Panc1 (cell line): ENCODE measurements around the gene COL16A1.

Source experiments
- POLR2AphosphoS5 ChIP-seq: IDR thresholded peaks from 2 replicates; pipeline ENCODE4 v1.6.1; 2012; ENCODE audit warnings: mild to moderate bottlenecking, low read depth, low read length, moderate library complexity
- SIN3A ChIP-seq: IDR thresholded peaks from 2 replicates; pipeline ENCODE4 v1.6.1; 2012; ENCODE audit warnings: low read depth, mild to moderate bottlenecking, low read length, moderate library complexity, borderline replicate concordance; ENCODE audit not compliant: insufficient read depth
- TCF7L2 ChIP-seq: IDR thresholded peaks from 2 replicates; pipeline ENCODE4 v1.6.1; 2011; ENCODE audit warnings: mild to moderate bottlenecking, low read depth, low read length, inconsistent platforms
- TF ChIP-seq, protein P1 (sequence below): fragments of 450-650 bp; IDR thresholded peaks from 2 replicates; pipeline ENCODE4 v1.5.1; 2017; ENCODE audit warnings: mild to moderate bottlenecking
- TF ChIP-seq, protein P2 (sequence below), 2 experiments: IDR thresholded peaks; 2 replicates each; pipeline ENCODE4 v1.6.1; 2011 to 2012; ENCODE audit warnings: low read depth in 2 of 2, control low read depth in 1 of 2, low read length in 1 of 2, mild to moderate bottlenecking in 1 of 2, moderate library complexity in 1 of 2; ENCODE audit not compliant: insufficient read depth in 1 of 2

DNA sequence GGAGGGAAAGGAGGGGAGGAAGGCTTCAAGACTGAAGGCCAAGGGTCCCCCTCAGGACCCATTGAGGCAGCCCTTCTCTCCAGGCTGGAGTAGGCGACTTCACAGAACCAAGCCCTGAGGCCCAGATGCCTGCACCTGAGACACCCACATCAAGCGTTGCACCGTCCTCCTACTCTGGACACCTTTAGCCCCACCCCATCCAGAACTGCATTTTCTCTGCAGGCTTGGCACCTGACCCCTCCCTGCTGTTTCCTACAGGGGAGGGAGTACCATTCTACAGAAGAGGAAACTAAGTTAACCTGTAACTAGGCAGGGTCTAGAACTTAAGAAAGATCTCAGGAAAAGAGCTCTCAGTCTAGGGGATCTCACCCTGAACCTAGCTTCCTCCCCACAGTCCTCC is 71.2 kb downstream of the COL16A1 start:
- TF ChIP-seq, protein P1, sequence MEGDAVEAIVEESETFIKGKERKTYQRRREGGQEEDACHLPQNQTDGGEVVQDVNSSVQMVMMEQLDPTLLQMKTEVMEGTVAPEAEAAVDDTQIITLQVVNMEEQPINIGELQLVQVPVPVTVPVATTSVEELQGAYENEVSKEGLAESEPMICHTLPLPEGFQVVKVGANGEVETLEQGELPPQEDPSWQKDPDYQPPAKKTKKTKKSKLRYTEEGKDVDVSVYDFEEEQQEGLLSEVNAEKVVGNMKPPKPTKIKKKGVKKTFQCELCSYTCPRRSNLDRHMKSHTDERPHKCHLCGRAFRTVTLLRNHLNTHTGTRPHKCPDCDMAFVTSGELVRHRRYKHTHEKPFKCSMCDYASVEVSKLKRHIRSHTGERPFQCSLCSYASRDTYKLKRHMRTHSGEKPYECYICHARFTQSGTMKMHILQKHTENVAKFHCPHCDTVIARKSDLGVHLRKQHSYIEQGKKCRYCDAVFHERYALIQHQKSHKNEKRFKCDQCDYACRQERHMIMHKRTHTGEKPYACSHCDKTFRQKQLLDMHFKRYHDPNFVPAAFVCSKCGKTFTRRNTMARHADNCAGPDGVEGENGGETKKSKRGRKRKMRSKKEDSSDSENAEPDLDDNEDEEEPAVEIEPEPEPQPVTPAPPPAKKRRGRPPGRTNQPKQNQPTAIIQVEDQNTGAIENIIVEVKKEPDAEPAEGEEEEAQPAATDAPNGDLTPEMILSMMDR: no peak
- TF ChIP-seq SIN3A: no peak
- TF ChIP-seq, protein P2, sequence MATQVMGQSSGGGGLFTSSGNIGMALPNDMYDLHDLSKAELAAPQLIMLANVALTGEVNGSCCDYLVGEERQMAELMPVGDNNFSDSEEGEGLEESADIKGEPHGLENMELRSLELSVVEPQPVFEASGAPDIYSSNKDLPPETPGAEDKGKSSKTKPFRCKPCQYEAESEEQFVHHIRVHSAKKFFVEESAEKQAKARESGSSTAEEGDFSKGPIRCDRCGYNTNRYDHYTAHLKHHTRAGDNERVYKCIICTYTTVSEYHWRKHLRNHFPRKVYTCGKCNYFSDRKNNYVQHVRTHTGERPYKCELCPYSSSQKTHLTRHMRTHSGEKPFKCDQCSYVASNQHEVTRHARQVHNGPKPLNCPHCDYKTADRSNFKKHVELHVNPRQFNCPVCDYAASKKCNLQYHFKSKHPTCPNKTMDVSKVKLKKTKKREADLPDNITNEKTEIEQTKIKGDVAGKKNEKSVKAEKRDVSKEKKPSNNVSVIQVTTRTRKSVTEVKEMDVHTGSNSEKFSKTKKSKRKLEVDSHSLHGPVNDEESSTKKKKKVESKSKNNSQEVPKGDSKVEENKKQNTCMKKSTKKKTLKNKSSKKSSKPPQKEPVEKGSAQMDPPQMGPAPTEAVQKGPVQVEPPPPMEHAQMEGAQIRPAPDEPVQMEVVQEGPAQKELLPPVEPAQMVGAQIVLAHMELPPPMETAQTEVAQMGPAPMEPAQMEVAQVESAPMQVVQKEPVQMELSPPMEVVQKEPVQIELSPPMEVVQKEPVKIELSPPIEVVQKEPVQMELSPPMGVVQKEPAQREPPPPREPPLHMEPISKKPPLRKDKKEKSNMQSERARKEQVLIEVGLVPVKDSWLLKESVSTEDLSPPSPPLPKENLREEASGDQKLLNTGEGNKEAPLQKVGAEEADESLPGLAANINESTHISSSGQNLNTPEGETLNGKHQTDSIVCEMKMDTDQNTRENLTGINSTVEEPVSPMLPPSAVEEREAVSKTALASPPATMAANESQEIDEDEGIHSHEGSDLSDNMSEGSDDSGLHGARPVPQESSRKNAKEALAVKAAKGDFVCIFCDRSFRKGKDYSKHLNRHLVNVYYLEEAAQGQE (IDR thresholded peaks at IDR 0.05; ENCODE audit: insufficient read depth in 1 of 2, low read depth in 2 of 2, low read length in 1 of 2): no peak
- no peak for TF ChIP-seq POLR2AphosphoS5
- TF ChIP-seq TCF7L2: no peak
